Right renal pelvis (tissue), 4 donors: Measurements from ENCODE around the gene STYK1. TPM values are rescaled to one million over a fixed set of nuclear protein-coding genes. Genes with fewer than 3 reads are reported as not detected.

Experiments used
- DNase-seq, 4 donors: peaks; one replicate each; pipeline ENCODE4 v3.0.0-alpha.2; 2013; ENCODE audit warnings: low read depth in 4 of 4, low spot score in 3 of 4, missing footprints in 1 of 4
- polyA plus RNA-seq, 4 donors: library from polyadenylated mRNA; unstranded; fragments of 120-200 nt; gene quantifications; one replicate each; pipeline ENCODE4 v1.2.1, GENCODE V29; 2013; ENCODE audit not compliant: insufficient read length in 4 of 4

The STYK1 gene
- 1 to 10 TPM in 1 of 4 donors, under 1 TPM in 3; 0.70 to 1.2 (median 0.94) TPM for polyA plus RNA-seq

DNA sequence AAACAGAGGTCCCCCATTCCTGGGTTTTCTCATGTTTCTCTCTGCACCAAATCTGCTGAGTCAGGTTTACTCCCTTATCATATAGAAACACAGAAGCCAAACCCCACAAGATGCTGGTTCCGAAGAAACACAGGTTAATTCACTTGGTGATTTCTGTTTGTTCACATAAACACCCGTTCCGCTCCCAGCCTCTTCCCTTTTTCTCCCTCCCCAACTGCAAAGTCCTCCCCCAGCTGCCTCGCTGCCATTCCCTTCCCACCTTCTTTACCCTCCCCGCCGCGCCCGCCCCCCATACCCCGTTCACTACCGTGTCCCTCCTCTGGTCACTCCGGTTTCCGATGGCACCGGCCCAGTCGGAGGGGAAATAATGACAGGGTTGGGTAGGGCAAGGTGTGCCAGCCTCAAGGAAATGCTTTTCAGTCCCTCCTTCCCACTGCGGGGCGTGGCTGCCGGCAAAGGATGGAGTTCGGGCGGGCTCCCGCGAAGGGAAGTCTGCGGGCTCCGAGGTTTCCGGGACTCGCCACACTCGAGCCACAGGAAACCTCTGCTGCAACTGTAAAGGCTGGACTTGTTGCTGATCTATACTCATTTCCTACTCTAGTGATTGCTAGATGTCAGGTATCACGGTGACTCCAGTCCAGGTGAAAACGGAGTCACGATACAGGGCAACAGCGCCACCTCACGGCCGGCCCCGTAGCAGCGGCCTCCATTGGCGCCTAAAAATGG, at the start of gene STYK1:
Gene STYK1, minus strand, starts transcription at position 394 of the 726 bp plus-strand sequence. CDS start 39,434 bp downstream, outside the sequence.
- DNase-seq = peak; percentile 29 to 59 (median 38)

DNA sequence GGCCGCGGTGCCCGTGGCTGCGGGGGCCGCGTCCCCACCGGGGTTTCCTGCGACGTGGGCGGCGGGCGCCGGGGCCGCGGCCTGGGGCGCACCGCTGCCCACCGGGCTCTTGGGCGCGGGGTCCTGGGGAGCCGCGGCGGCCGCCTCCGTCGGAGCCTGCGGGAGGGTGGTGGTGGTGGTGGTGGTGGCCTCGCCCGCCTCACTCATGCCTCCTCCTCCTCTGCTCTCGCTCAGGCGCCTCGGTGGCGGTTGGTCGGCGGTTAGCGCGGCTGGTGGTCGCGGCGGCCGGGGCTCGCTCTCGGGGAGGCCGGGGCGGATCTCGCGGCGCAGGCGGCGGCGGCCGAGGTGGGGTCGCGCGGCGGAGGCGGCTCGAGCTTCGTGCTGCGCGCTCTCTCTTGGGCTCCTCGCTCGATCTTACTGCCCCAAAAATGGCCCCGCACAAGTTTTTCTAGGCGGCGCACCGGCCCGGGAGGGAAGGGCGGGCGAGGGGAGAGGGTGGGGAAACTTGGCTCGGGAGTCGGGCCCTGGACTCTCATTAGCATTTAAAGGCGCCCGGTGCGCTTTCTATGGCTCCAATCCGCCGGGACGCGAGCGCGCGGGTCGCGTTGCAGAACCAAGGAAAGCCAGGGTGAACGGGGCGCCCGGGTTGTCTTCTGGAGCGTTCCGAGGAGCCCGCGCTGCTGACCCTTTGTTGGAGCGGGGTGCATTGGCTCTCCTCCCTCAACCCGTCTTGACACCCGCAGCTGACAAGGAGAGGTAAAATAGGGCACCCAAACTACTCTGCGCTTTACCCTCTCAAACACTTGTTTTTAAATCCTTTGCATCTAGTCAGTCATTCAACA, 49.3 kb upstream of the STYK1 start, which contains the start of gene YBX3:
Gene YBX3, minus strand, starts transcription at position 419 of the 842 bp plus-strand sequence. Its CDS starts 212 bp downstream, at position 207.
- DNase-seq = peak in 3 of 4 donors; percentile 69 to 73 (median 69)

GRCh38 chr12:10722502-10722904, 48.7 kb upstream of the STYK1 start:
- DNase-seq = peak in 1 of 4 donors; percentile 56

- peak; percentile 77 to 84 (median 80) for DNase-seq
Measured at GRCh38 chr12:10721651-10722501, 48.0 kb upstream of the STYK1 start.

DNA sequence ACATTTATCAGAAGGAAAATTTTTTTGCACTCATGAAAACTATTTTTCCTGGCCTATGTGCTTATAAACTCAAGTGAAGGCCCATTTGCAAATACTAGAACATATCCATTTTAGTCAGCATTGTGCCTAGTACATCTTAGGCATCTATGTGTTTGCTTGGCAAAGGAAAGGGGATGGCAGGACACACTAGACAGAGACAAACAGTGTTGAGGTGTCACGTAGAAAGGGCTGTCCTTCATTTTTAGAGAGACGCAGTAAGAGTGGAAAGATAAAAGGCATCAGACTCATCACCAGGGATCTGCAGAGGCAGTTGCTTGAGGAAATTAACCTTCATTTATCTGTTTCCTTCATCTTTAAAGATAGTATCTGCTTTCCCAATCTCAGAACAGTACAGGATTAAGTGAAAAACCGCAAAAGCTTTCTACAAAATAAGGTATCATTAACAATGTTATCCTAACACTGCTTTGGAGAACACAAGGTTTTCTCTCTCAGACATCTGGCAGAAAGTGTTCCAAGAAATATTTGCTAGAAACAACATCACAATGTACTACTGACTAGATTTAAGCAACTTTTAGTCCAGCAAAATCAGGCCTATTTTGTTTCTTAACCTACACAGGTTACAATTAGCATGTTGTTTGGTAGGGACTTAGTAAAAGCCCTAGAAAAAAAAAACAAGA, 47.3 kb upstream of the STYK1 start:
- DNase-seq = no peak

- no peak for DNase-seq
Measured at GRCh38 chr12:10719482-10719881, 45.6 kb upstream of the STYK1 start.

- peak in 2 of 4 donors; percentile 64 to 73 for DNase-seq
Measured at GRCh38 chr12:10718279-10718821, 44.5 kb upstream of the STYK1 start.

DNA sequence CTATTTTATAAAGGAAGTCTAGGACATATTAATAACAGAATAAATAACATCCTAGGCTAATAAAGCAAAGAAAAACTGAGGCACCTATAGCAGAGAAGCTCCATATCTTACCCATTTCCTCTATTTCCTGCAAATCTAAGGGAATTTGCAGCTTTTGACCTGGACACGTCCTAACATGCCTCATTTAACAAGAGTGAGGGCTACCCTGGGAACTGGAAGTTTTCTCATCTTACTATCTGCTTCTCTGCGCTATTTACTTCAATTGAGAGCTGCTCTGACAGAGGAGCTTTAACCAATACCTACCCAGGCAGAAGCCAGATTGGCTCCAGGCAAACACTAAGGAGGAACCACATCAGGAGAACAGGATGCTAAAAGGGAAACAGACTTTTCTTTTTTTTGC, 43.6 kb upstream of the STYK1 start:
- no peak for DNase-seq

DNA sequence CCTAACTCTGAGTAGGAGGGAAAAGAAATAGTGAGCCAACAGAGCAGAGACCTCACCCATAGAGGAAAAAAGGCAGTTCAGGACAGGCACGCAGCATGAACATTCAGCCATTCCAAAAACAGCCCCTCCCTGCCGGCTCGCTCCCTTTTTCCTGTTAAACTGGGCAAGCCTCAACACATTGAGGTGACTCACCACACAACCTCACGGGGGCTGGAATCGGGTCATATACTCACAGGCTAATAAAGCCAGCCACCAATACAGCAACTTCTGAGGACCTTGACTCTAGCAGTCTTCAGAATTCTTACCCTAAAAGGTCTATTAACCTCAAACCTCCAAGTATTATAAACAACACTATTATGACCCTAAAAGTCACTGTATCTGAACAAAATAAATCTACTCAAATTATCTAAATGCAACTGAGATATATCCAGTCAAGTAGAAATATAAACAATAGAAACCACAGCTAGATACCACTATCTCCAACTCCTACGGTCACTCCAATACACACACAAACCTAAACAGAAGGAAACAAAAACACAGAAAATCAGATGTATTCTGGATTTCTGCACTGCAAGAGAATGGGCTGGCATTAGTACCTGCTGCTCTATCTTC, 43.0 kb upstream of the STYK1 start:
- DNase-seq = no peak

DNA sequence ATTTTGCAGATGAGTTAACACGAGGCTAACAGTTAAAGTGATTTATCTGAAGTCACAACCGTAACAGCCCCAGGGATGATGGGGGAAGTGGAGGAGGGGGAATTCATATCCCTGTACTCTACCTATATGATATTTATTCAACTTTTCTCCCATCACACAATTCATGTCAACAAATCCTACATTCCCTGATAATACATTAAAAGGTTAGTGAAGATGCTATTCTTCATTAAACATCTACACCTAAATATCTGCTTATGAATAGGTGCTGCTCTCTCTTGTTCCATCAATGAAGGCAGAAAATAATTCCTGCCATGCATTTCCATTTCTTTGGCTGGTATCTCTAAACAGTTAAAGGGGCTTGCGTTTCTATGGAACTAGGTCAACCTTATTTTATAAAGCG, 42.4 kb upstream of the STYK1 start:
- no peak for DNase-seq

DNA sequence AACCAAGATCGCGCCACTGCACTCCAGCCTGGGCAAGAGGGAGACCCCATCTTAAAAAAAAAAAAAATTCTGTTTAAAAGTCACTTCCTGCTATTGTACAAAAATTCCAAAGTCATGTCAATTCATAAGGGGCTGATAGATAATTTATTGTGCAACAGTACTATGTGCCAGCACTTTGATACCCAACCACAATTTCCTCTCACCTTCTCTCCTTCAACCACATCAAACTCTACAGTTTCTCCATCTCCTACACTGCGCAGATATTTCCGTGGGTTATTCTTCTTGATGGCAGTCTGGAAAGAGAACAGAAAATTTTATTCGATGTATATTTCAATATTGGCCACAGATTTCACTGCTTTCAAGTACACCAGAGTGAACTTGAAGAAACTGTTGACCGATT, 41.6 kb upstream of the STYK1 start:
- DNase-seq = no peak

DNA sequence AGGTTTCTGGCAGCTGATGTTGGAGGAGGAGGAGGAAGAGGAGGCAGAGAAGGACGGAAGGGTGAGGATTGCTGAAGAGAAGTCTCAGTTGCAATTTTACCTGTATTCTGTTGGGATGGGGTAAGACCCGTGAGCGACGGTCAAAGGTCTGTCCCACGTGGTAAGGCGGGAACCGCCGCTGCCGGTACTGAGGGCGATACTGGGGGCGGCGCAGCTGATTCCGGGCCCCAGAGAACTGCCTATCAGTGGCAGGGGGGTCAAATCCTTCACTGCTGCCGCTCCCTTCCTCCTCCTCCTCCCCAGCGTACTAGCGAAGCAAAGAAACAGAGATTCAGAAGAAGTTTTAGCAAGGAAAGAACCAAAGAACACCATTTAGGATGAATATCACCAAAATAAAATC, 36.0 kb upstream of the STYK1 start:
- no peak for DNase-seq

DNA sequence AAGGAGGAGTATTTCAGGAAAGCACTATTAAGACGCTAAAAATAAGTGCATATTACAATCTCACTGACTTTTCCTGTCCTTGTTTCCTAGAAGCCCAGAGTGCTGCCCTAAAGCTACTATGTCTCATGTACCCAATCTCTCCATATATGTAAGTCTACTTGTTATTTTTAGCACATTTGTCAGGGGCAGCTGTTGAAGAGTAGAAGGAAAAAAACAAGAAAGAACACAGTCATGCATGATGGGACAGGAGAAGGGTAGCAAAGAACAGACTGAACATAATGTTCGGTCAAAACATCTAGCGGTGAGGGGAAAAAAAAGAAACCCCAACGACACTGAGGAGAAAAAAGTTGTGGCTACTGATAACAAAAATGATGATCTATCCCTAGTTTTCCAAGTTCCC, 35.0 kb upstream of the STYK1 start:
- DNase-seq = no peak

GRCh38 chr12:10705655-10706054, 31.8 kb upstream of the STYK1 start:
- DNase-seq = no peak

- no peak for DNase-seq
Measured at GRCh38 chr12:10701843-10702242, 28.0 kb upstream of the STYK1 start.

- no peak for DNase-seq
Measured at GRCh38 chr12:10701131-10701681, 27.4 kb upstream of the STYK1 start.

GRCh38 chr12:10700581-10700980, 26.7 kb upstream of the STYK1 start:
- no peak for DNase-seq

- DNase-seq = no peak
Measured at GRCh38 chr12:10697862-10698261, 24.0 kb upstream of the STYK1 start.

GRCh38 chr12:10697156-10697555, 23.3 kb upstream of the STYK1 start:
- no peak for DNase-seq
